ENCODE measurements around the gene RBM8A.

Gene RBM8A

GRCh38 chr1:145927063-145927886, at the start of gene RBM8A:
RBM8A (minus strand) TSS chr1:145927484; CDS start chr1:145927426, 58 bp downstream.
- peak; percentile 79 to 93 for DNase-seq (ENCODE audit: extremely low read depth in 1 of 2, low read depth in 1 of 2)

- no peak for DNase-seq (ENCODE audit: extremely low read depth in 1 of 2, low read depth in 1 of 2)
Measured at GRCh38 chr1:145977016-145977415, 49.7 kb upstream of the RBM8A start.

- DNase-seq (ENCODE audit: extremely low read depth in 1 of 2, low read depth in 1 of 2): no peak
Measured at GRCh38 chr1:145975216-145975615, 47.9 kb upstream of the RBM8A start.

- no peak for DNase-seq (ENCODE audit: extremely low read depth in 1 of 2, low read depth in 1 of 2)
Measured at GRCh38 chr1:145974721-145975120, 47.4 kb upstream of the RBM8A start.

- DNase-seq (ENCODE audit: extremely low read depth in 1 of 2, low read depth in 1 of 2): no peak
Measured at GRCh38 chr1:145972580-145972979, 45.3 kb upstream of the RBM8A start.

- no peak for DNase-seq (ENCODE audit: extremely low read depth in 1 of 2, low read depth in 1 of 2)
Measured at GRCh38 chr1:145967288-145967687, 40.0 kb upstream of the RBM8A start.

- no peak for DNase-seq (ENCODE audit: extremely low read depth in 1 of 2, low read depth in 1 of 2)
Measured at GRCh38 chr1:145965119-145965744, 37.9 kb upstream of the RBM8A start.

- peak; percentile 81 to 94 for DNase-seq (ENCODE audit: extremely low read depth in 1 of 2, low read depth in 1 of 2)
Measured at GRCh38 chr1:145964328-145965118, 37.2 kb upstream of the RBM8A start, which contains the start of the genes ANKRD34A and POLR3GL. ANKRD34A (minus strand) TSS chr1:145964575; CDS start chr1:145961759, 2,816 bp downstream. POLR3GL (plus strand) TSS chr1:145964690; CDS start chr1:145974866, 10,176 bp downstream.

- DNase-seq (ENCODE audit: extremely low read depth in 1 of 2, low read depth in 1 of 2): no peak
Measured at GRCh38 chr1:145963265-145964019, 36.2 kb upstream of the RBM8A start.

- DNase-seq (ENCODE audit: extremely low read depth in 1 of 2, low read depth in 1 of 2): no peak
Measured at GRCh38 chr1:145962157-145963102, 35.1 kb upstream of the RBM8A start.

- no peak for DNase-seq (ENCODE audit: extremely low read depth in 1 of 2, low read depth in 1 of 2)
Measured at GRCh38 chr1:145961425-145962156, 34.3 kb upstream of the RBM8A start.

GRCh38 chr1:145961109-145961424, 33.8 kb upstream of the RBM8A start:
- DNase-seq (ENCODE audit: extremely low read depth in 1 of 2, low read depth in 1 of 2): no peak

- DNase-seq (ENCODE audit: extremely low read depth in 1 of 2, low read depth in 1 of 2): no peak
Measured at GRCh38 chr1:145960468-145961108, 33.3 kb upstream of the RBM8A start.

- DNase-seq (ENCODE audit: extremely low read depth in 1 of 2, low read depth in 1 of 2): no peak
Measured at GRCh38 chr1:145959957-145960467, 32.7 kb upstream of the RBM8A start.

GRCh38 chr1:145959333-145959732, 32.0 kb upstream of the RBM8A start:
- DNase-seq (ENCODE audit: extremely low read depth in 1 of 2, low read depth in 1 of 2): no peak

- DNase-seq (ENCODE audit: extremely low read depth in 1 of 2, low read depth in 1 of 2): no peak
Measured at GRCh38 chr1:145958734-145959133, 31.4 kb upstream of the RBM8A start.

- DNase-seq (ENCODE audit: extremely low read depth in 1 of 2, low read depth in 1 of 2): peak; percentile 90 to 96
Measured at GRCh38 chr1:145957443-145958319, 30.4 kb upstream of the RBM8A start, which contains the start of gene LIX1L. LIX1L (minus strand) TSS chr1:145958017; CDS start chr1:145957927, 90 bp downstream.

Measured in stimulated activated CD8-positive, alpha-beta memory T cell treated with anti-CD3 and anti-CD28 coated beads, Interleukin-7, amount 100 ng/mL, for 48 hours (primary cell).